Ishikawa (cell line): Measurements from ENCODE around the gene DEK.

ENCODE experiments used
- CEBPB ChIP-seq: IDR thresholded peaks from 2 replicates; pipeline ENCODE4 v1.6.1; 2012
- CREB1 ChIP-seq: IDR thresholded peaks from 2 replicates; pipeline ENCODE4 v1.6.1; 2012; ENCODE audit warnings: low read depth
- EGR1 ChIP-seq: IDR thresholded peaks from 2 replicates; pipeline ENCODE4 v1.6.1; 2012
- EP300 ChIP-seq: IDR thresholded peaks from 2 replicates; pipeline ENCODE4 v1.6.1; 2012; ENCODE audit warnings: borderline replicate concordance
- FOXM1 ChIP-seq: IDR thresholded peaks from 2 replicates; pipeline ENCODE4 v1.6.1; 2012; ENCODE audit warnings: low read depth, borderline replicate concordance
- NFIC ChIP-seq: IDR thresholded peaks from 2 replicates; pipeline ENCODE4 v1.6.1; 2012
- RAD21 ChIP-seq: IDR thresholded peaks from 2 replicates; pipeline ENCODE4 v1.6.1; 2012; ENCODE audit warnings: low read depth
- TAF1 ChIP-seq: IDR thresholded peaks from 2 replicates; pipeline ENCODE4 v1.6.1; 2012; ENCODE audit warnings: low read depth, mild to moderate bottlenecking
- TCF12 ChIP-seq: IDR thresholded peaks from 2 replicates; pipeline ENCODE4 v1.6.1; 2012; ENCODE audit warnings: low read depth
- TEAD4 ChIP-seq: IDR thresholded peaks from 2 replicates; pipeline ENCODE4 v1.6.1; 2012
- YY1 ChIP-seq: IDR thresholded peaks from 2 replicates; pipeline ENCODE4 v1.6.1; 2012; ENCODE audit warnings: low read depth
- ZBTB7A ChIP-seq: IDR thresholded peaks from 2 replicates; pipeline ENCODE4 v1.6.1; 2012; ENCODE audit warnings: low read depth
- TF ChIP-seq, protein P1 (sequence below): IDR thresholded peaks from 2 replicates; pipeline ENCODE4 v1.6.1; 2012
- TF ChIP-seq, protein P2 (sequence below): IDR thresholded peaks from 2 replicates; pipeline ENCODE4 v1.6.1; 2012
- TF ChIP-seq, protein P3 (sequence below): IDR thresholded peaks from 2 replicates; pipeline ENCODE4 v1.6.1; 2012; ENCODE audit warnings: low read depth, mild to moderate bottlenecking

DEK gene, protein sequence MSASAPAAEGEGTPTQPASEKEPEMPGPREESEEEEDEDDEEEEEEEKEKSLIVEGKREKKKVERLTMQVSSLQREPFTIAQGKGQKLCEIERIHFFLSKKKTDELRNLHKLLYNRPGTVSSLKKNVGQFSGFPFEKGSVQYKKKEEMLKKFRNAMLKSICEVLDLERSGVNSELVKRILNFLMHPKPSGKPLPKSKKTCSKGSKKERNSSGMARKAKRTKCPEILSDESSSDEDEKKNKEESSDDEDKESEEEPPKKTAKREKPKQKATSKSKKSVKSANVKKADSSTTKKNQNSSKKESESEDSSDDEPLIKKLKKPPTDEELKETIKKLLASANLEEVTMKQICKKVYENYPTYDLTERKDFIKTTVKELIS

DNA sequence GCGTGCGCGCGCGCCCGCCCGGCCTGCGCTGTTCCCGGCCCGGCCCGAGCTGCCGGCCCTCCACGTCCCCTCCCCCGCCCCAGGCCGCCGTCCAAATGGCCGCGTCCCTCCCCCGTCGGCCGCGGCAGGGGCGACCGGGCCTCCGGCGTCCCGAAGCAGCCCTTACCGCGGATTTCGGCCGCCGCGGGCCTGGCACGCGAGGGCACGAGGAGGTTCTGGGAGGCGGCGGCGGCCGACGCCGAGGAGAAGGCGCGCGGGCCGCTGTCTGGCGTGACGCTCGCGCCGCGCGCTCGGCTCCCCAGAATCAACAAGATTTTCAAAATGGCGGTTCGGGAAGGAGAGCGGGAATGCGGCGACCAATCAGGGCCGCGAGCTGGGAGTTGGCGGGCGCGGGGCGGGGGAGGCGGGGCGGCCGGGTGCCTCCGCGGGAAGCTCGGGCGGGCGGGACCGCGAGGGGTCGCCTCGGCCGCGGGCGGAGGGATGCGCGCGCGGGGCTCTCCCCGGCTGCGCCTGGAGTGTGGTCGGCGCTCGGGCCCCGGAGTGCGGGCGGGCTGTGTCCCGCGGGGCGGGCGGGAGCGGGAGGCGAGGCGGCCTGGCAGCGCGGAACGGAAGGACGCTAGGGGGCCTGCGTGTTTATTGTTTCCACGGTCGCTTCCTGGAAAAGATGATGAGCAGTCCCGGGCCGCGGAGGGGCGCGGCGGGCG, at the start of gene DEK:
DEK (minus strand) TSS at position 312 of the 704 bp plus-strand sequence. CDS start 543 bp downstream, outside the sequence.
- TF ChIP-seq TCF12 (no peak), FOXM1 (no peak; the same call in 1 of the 2 replicates), NFIC (no peak), TEAD4 (no peak), ZBTB7A (no peak), EGR1 (no peak), EP300 (no peak), CEBPB (no peak), TAF1 (peak; percentile 61; the same call in 1 of the 2 replicates), RAD21 (peak; percentile 39; the same call in 1 of the 2 replicates), CREB1 (no peak), YY1 (peak; percentile 89)
- TF ChIP-seq, protein P1, sequence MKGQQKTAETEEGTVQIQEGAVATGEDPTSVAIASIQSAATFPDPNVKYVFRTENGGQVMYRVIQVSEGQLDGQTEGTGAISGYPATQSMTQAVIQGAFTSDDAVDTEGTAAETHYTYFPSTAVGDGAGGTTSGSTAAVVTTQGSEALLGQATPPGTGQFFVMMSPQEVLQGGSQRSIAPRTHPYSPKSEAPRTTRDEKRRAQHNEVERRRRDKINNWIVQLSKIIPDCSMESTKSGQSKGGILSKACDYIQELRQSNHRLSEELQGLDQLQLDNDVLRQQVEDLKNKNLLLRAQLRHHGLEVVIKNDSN, result no peak
- TF ChIP-seq, protein P2, sequence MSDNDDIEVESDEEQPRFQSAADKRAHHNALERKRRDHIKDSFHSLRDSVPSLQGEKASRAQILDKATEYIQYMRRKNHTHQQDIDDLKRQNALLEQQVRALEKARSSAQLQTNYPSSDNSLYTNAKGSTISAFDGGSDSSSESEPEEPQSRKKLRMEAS, result peak; percentile 78
- TF ChIP-seq, protein P3, sequence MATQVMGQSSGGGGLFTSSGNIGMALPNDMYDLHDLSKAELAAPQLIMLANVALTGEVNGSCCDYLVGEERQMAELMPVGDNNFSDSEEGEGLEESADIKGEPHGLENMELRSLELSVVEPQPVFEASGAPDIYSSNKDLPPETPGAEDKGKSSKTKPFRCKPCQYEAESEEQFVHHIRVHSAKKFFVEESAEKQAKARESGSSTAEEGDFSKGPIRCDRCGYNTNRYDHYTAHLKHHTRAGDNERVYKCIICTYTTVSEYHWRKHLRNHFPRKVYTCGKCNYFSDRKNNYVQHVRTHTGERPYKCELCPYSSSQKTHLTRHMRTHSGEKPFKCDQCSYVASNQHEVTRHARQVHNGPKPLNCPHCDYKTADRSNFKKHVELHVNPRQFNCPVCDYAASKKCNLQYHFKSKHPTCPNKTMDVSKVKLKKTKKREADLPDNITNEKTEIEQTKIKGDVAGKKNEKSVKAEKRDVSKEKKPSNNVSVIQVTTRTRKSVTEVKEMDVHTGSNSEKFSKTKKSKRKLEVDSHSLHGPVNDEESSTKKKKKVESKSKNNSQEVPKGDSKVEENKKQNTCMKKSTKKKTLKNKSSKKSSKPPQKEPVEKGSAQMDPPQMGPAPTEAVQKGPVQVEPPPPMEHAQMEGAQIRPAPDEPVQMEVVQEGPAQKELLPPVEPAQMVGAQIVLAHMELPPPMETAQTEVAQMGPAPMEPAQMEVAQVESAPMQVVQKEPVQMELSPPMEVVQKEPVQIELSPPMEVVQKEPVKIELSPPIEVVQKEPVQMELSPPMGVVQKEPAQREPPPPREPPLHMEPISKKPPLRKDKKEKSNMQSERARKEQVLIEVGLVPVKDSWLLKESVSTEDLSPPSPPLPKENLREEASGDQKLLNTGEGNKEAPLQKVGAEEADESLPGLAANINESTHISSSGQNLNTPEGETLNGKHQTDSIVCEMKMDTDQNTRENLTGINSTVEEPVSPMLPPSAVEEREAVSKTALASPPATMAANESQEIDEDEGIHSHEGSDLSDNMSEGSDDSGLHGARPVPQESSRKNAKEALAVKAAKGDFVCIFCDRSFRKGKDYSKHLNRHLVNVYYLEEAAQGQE, result no peak

DNA sequence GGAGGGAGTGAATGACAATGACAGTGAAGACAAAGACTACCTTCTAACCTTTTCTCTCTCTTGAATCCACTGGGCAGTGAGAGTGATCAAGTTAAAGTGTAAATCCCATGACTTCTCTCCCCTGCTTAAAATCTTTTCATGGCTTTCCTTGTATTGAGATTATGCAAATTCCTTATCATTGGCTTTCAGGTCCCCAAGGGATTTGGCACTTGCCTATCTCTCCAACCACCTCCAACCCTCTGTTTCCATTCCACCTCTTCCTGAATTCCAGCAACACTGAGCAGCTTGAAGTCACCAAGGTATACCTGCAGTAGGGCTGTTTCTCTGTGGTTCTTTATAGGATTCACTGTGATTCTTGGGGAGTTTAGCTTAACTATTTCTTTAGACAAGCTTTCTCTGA, 48.0 kb upstream of the DEK start:
- no peak for TF ChIP-seq CEBPB
- TF ChIP-seq YY1, result no peak
- TF ChIP-seq EGR1, result no peak
- TF ChIP-seq TAF1, result no peak

DNA sequence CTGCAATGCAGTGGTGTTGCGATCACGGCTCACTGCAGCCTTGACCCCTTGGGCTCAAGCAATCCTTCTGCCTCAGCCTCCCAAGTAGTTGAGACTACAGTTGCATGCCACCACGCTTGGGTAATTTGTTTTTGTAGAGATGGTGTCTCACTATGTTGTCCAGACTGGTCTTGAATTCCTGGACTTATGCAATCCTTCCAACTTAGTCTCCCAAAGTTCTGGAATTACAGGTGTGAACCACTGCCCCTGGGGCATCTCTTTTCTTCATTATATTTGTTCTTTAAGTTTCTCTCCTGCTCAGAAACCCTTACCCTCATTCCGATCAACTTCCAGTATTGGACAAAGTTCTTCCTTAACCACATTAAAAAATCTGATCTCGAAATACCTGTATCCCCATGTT, 44.7 kb upstream of the DEK start:
- TF ChIP-seq, protein P2, result no peak
- no peak for TF ChIP-seq ZBTB7A
- no peak for TF ChIP-seq RAD21
- TF ChIP-seq YY1, result no peak
- TF ChIP-seq NFIC, result no peak
- no peak for TF ChIP-seq CEBPB
- TF ChIP-seq CREB1, result no peak
- TF ChIP-seq, protein P1, result no peak
- TF ChIP-seq EGR1, result no peak
- no peak for TF ChIP-seq FOXM1
- no peak for TF ChIP-seq TAF1
- no peak for TF ChIP-seq TEAD4
- TF ChIP-seq EP300, result no peak
- TF ChIP-seq, protein P3, result no peak
- TF ChIP-seq TCF12, result no peak

DNA sequence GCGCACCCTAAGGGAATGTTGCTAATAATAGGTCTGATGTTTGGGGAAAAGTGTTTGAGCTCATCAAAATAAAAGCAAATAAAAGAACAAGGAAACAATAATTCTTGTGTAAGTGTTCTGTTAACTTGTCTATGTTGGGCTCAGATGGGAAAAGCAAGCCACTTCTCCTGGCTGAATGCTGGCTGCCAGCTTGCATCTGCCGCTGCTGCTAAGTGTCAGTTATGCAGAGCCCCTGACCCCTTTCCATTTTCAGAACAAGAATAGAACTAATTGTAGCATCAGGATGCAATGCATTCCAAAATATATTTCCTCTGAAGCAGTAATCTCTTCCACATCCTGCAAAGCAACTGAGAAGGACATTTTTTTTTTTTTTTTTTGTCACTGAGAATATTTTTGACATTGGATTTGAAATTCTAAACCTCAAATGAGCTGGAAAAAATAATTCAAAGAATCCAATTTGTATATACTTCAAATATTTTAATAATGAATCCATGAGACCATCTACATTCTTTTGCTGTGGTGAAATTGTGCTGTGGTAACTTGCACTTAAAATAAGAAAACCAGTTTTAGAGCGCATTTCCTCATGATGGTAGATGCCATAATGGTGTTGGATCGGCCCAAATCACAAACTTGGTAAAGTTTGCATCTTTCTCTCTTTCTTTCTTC, 43.9 kb upstream of the DEK start:
- TF ChIP-seq FOXM1 (no peak), CEBPB (no peak), EP300 (peak; percentile 11; the same call in 1 of the 2 replicates), CREB1 (no peak), TAF1 (no peak), NFIC (no peak), TEAD4 (0 out of 2 replicates have a peak, but pooled peaks have one; percentile 21)

DNA sequence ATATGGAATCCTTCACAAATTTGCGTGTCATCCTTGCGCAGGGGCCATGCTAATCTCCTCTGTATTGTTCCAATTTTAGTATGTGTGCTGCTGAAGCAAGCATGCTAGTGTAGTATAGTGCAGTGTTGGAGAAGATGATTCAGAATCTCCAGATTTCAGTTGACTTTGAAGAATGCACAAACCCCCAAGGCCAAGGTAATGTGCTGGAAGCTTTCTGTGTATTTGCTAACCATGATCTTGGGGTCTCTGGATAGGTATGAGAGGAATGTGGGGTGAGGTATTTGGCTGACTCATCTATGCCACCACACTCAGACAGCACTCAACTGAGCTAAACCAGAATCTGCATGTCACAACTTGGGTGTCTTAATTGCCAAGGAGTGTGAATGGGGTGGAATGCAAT, 42.6 kb upstream of the DEK start:
- peak; percentile 63 for TF ChIP-seq TEAD4
- no peak for TF ChIP-seq TCF12
